Fibroblast of pulmonary artery (primary cell): Measurements from ENCODE around the gene TMEM263.

Experiments used
- DNase-seq: peaks from one replicate; pipeline ENCODE4 v3.0.0-alpha.2; 2010; ENCODE audit warnings: low read depth
- H3K4me3 ChIP-seq: replicated peaks from 2 replicates; pipeline ENCODE4 v1.5.1; 2011; ENCODE audit warnings: low read depth, mild to moderate bottlenecking, control low read depth, low read length, moderate library complexity
- CTCF ChIP-seq: IDR thresholded peaks from 2 replicates; pipeline ENCODE4 v1.5.1; 2011; ENCODE audit warnings: mild to moderate bottlenecking, control low read depth, low read length, inconsistent platforms; ENCODE audit errors: missing control alignments

TMEM263 gene

GRCh38 chr12:107017042-107017441 lies 61.3 kb downstream of the TMEM263 start:
- no peak for TF ChIP-seq CTCF
- H3K4me3 ChIP-seq, result no peak overlapping the region
- no peak for DNase-seq

- no peak for DNase-seq
- no peak for TF ChIP-seq CTCF
- H3K4me3 ChIP-seq, result no peak overlapping the region
Measured at GRCh38 chr12:107019546-107019945, 63.8 kb downstream of the TMEM263 start.
